Measurements from ENCODE around the gene ACVR2B.
A peak's percentile ranks its signal among the peaks of the same experiment; 100 is the strongest.
"Not testable (repeated sequence)": the region's sequence is repeated elsewhere in the genome, so short reads cannot be mapped to it uniquely, and the experiment has no call there.

ACVR2B gene

GRCh38 chr3:38453075-38453912 is at the start of gene ACVR2B:
TSS of gene ACVR2B (plus strand) at chr3:38453890. CDS start at chr3:38454323, 433 bp downstream.
- peak; percentile 91 for DNase-seq

DNA sequence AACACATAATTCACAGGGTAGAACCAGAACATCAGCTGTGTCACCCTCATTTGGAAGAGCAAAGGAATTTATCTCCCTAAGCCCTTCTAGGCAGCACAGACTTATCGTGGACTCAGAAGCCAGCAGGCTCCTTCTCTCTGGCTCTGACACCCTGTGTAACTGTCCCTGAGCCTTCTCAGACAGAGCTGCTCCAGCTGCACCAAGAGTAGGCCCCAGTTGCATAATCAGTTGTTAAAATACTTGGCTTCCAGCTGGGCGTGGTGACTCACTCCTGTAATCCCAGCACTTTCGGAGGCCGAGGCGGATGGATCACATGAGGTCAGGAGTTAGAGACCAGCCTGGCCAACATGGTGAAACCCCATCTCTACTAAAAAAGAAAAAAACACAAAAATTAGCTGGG is 49.4 kb upstream of the ACVR2B start:
- no peak for DNase-seq

GRCh38 chr3:38411591-38411990 is 42.1 kb upstream of the ACVR2B start:
- no peak for DNase-seq

GRCh38 chr3:38420758-38421157 is 32.9 kb upstream of the ACVR2B start:
- not testable (repeated sequence) for DNase-seq

- DNase-seq = no peak
Measured at GRCh38 chr3:38421679-38422336, 31.9 kb upstream of the ACVR2B start.

DNA sequence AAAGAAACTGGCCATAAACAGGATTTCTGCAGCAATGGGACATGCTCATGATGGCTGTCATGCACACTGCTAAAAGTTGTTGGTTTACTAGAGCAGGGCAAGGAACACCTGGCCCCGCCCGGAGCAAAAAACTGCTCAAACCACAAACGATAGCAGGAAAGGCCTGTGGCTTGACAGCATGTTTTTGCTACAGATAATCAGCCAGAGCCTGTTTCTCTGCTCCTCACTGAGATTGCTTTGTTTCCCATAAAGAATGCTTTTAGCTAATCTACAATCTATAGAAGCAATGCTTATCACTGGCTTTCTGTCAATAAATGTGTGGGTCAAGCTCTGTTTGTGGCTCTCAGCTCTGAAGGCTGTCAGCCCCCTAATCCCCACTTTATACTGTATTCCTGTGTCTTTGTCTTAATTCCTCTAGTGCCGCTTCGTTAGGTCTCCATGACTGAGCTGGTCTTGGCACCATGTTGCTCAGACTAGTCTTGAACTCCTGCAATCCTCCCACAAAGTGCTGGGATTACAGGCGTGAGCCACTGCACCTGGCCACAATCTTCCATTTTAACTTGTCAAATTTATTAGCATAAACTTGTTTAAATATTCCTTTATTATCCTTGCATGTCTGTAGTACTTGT is 26.8 kb upstream of the ACVR2B start:
- not testable (repeated sequence) for DNase-seq

DNA sequence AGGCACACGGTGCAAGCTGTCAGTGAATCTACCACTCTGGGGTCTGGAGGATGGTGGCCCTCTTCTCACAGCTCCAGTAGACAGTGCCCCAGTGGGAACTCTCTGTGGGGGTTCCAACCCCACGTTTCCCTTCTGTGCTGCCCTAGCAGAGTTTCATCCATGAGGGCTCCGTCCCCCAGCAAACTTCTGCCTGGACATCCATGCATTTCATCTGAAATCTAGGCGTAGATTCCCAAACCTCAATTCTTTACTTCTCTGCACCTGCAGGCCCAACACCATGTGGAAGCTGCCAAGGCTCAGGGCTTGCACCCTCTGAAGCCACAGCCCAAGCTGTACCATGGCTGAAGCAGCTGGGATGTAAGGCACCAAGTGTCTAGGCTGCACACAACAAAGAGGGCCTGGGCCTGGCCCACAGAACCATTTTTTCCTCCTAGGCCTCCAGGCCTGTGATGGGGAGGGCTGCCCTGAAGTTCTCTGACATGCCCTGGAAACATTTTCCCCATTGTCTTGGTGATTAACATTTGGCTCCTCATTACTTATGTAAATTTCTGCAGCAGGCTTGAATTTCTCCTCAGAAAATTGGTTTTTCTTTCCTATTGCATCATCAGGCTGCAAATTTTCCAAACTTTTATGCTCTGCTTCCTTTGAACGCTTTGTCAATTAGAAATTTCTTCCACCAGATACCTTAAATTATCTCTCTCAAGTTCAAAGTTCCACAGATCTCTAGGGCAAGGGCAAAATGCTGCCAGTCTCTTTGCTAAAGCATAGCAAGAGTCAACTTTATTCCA is 20.6 kb upstream of the ACVR2B start:
- DNase-seq = not testable (repeated sequence)

- not testable (repeated sequence) for DNase-seq
Measured at GRCh38 chr3:38433661-38434060, 20.0 kb upstream of the ACVR2B start.

DNA sequence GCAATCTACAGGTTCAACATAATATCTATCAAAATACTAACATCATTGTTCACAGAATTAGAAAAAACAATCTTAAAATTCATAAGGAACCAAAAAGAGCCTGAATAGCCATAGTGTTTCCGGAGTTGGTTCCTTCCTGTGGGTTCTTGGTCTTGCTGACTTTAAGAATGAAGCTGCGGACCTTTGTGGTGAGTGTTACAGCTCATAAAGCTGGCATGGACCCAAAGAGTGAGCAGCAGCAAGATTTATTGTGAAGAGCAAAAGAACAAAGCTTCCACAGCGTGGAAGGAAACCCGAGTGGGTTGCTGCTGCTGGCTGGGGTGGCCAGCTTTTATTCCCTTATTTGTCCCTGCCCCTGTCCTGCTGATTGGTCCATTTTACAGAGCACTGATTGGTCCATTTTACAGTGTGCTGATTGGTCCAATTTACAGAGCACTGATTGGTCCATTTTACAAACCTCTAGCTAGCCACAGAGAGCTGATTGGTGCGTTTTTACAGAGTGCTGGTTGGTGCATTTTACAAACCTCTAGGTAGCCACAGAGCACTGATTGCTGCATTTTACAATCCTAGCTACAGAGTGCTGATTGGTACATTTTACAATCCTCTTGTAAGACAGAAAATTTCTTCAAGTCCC is 15.1 kb upstream of the ACVR2B start:
- not testable (repeated sequence) for DNase-seq

- DNase-seq = not testable (repeated sequence)
Measured at GRCh38 chr3:38443205-38443604, 10.5 kb upstream of the ACVR2B start.

DNA sequence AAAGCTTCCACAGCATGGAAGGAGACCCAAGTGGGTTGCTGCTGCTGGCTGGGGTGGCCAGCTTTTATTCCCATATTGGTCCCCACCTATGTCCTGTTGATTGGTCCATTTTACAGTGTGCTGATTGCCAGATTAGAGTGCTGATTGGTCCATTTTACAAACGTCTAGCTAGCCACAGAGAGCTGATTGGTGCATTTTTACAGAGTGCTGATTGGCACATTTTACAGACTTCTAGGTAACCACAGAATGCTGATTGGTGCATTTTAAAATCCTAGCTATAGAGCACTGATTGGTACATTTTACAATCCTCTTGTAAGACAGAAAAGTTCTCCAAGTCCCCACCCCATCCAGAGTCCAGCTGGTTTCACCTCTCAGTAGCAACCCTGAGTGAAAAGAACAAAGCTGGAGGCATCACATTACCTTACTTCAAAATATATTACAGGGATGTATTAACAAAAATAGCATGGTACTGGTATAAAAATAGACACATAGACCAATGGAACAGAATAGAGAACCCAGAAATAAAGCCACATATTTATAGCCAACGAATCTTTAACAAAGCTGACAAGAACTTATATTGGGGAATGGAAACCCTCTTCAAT is 7.5 kb upstream of the ACVR2B start:
- DNase-seq = no peak

GRCh38 chr3:38446812-38447211 is 6.9 kb upstream of the ACVR2B start:
- no peak for DNase-seq

DNA sequence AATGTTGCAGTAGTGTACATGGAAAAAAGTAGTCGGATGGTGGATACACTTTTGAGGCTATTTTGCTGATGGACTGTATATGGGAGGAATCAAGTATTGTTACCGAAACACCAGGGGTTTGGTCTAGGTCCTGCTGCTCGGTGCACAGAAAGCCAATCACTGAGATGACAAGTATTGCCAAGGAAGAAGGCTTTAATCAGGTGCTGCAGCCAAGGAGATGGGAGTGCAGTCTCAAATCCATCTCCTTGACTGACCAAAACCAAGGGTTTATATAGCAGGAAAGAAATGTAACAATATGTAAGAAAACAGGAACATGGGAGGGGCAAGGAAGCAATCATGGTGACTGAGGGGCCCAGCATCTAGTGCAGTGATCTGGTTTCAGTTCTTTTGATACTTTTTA is 2.8 kb upstream of the ACVR2B start:
- DNase-seq = no peak

DNA sequence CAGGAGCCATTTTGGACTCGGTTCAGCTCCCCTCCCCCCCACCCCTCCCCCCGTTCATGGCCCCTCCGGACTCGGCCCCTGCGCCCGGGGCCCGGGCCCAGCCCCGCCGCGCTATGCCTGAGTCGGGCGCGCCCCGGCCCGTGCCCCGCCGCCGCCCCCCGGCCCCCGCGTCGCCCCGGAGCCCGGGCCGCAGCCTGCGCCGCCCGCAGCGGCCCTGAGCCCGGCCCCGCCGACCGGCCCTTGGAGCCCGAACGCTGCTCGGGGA is 155 bp downstream of the ACVR2B start:
- no peak for DNase-seq

DNA sequence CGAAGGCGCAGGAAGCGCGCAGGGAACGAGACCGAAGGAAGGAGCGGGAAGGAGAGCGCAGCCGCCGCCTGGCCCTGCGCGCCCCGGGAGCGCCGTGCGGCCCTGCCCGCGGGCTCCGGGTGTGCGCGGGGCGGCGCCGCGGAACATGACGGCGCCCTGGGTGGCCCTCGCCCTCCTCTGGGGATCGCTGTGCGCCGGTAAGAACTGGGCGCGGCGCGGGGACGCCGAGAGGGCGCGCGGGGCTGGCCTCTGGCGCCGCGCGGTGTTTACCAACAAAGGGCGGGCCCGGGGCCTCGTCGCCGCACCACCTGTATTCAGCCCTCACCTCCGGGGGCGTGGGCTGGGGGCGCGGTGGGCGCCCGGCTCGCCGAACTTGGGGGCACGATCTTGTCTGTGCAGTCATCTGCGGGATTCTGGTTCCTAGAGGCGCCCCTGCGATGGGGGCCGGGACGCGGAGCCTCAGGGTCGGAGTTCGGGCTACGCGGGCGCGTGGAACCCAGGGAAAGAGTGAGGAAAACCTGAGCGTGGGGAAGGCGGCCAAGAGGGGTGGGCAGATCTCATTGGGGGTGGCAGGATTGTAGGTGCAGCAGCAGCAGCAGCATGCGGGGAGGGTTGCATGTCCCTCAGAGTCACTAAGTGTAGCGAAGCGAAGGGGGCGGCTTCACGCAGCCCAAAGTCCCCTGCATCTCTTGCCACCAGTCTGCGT is 641 bp downstream of the ACVR2B start:
- DNase-seq = peak; percentile 54

- DNase-seq = peak; percentile 80
Measured at GRCh38 chr3:38454884-38455638, 1.4 kb downstream of the ACVR2B start.

DNA sequence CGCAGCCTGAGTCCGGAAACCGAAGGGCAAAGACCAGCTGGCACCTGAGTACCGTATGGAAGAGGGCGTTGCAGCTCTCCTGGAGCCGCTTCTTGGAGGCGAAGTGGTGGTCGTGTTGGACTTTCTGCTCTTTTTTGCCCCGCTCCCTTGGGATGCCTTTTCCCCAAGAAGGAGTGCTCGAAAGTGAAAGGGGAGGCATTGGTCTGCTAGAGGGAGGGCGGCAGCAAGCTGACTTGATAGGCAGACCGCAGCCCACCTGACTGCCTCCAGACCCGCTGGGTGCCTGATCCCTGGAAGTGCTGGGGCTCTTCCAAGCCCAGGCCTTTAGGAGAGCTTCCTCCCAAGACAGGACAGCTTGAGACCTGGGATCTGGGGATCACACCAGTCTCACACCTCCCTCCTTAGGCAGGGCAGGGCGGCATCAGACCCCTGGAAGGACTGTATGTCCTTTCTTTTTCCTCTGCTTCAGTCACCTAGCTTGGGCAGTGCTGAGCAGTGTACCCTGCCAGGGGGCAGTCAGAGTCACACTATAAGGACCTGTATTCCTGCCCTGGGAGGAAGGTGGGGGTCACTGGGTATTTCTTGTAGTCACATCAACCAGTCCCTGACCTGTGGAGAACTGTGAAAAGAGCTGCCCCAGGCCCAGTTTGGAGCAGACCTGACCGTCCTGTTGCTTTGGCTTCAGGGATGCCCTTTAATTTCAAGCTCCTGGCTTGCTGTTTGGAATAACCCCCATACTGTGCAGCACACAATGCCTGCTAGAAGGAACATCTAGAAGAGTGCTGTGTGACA is 2.1 kb downstream of the ACVR2B start:
- no peak for DNase-seq

DNA sequence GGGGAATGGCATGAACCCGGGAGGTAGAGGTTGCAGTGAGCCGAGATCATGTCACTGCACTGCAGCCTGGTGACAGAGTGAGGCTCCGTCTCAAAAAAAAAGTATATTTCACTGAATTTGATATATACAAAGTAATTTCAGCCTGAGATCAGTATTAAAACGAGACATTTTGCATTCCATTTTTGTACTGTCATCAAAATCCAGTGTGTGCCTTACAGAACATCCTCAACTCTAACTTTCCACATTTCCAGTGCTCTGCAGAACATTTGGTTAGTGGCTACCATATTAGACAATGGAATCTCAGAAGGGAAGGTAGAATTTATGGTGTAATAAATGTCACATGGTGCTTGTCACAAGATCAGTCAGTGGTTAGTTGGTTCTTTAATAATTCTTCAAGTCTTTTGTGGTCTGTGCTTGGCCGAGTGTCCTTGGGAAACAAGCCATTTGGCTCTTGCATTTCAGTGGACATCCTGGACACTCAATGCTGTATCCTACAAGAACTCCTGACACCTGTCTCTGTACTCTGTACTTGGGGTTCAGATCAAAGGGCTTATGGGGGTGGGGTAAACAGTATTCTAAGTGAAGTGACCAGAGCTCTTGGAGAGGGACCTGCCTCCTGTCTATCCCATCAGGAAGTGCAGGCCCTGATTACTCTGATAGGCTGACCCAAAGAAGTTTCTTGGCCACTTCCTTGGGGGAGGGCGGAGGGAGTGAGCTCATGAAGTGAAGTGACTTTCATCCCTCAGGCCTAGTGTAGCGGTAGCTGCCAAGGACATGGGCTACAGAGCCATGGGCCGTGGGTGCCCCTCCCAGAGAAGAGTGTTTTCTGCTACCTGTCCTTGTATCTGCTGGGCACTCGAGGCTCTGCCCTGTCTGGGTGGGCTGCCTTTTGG is 3.7 kb downstream of the ACVR2B start:
- no peak for DNase-seq
